Measurements from ENCODE around the gene PLD6.

The PLD6 gene

DNA sequence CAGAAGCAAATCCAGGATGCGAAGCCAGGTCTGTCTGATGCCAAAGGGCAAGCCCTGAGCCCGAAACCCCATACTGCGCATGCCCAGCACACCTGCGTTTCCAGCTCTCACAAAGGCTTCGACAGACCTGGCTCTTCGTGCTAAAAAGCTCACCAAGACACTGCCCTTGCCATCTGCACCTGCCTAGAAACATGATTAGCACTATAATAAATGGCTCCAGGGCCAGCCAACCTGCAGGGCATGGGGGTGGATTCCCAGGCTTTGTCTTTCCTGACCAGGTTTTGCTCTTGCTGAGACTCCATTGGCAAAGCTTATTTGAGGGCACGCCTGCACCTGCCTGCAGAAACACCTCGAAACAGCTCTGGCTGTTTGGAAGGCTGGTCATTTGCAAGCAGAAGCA, 14.4 kb upstream of the PLD6 start:
- peaks cover 58% of the 10 kb centered on the region for H3K36me3 ChIP-seq (ENCODE audit: low read depth)
- H3K27me3 ChIP-seq (ENCODE audit: insufficient read depth, poor library complexity, severe bottlenecking), result no peaks in the 10 kb centered on the region
- no peaks in the 10 kb centered on the region for H3K4me1 ChIP-seq (ENCODE audit: insufficient read depth, poor library complexity, severe bottlenecking)
- no peak overlapping the region for H3K27ac ChIP-seq (ENCODE audit: poor library complexity, severe bottlenecking)
- DNase-seq (ENCODE audit: low spot score), result no peak
- no peak for TF ChIP-seq CTCF (IDR thresholded peaks at IDR 0.05; ENCODE audit: poor library complexity, severe bottlenecking)
- H3K4me3 ChIP-seq (ENCODE audit: severe bottlenecking), result no peak overlapping the region
- H3K9me3 ChIP-seq (ENCODE audit: severe bottlenecking), result no peaks in the 10 kb centered on the region
- no peak for ATAC-seq (ENCODE audit: low read depth)

- Histone ChIP-seq H3K4me1 (ENCODE audit: insufficient read depth, poor library complexity, severe bottlenecking) (no peaks in the 10 kb centered on the region), H3K27ac (ENCODE audit: poor library complexity, severe bottlenecking) (no peak overlapping the region), H3K27me3 (ENCODE audit: insufficient read depth, poor library complexity, severe bottlenecking) (no peaks in the 10 kb centered on the region), H3K36me3 (ENCODE audit: low read depth) (peaks cover 56% of the 10 kb centered on the region), H3K4me3 (ENCODE audit: severe bottlenecking) (no peak overlapping the region), H3K9me3 (ENCODE audit: severe bottlenecking) (no peaks in the 10 kb centered on the region)
- no peak for TF ChIP-seq CTCF (IDR thresholded peaks at IDR 0.05; ENCODE audit: poor library complexity, severe bottlenecking)
- ATAC-seq (ENCODE audit: low read depth), result no peak
- no peak for DNase-seq (ENCODE audit: low spot score)
Observed at GRCh38 chr17:17217995-17218394, 11.9 kb upstream of the PLD6 start.

GRCh38 chr17:17216776-17217175, 10.6 kb upstream of the PLD6 start:
- DNase-seq (ENCODE audit: low spot score) (no peak), ATAC-seq (ENCODE audit: low read depth) (no peak)
- H3K36me3 ChIP-seq (ENCODE audit: low read depth), result peaks cover 55% of the 10 kb centered on the region
- H3K4me3 ChIP-seq (ENCODE audit: severe bottlenecking), result no peak overlapping the region
- no peak for TF ChIP-seq CTCF (IDR thresholded peaks at IDR 0.05; ENCODE audit: poor library complexity, severe bottlenecking)
- no peak overlapping the region for H3K27ac ChIP-seq (ENCODE audit: poor library complexity, severe bottlenecking)
- H3K27me3 ChIP-seq (ENCODE audit: insufficient read depth, poor library complexity, severe bottlenecking), result no peaks in the 10 kb centered on the region
- no peaks in the 10 kb centered on the region for H3K9me3 ChIP-seq (ENCODE audit: severe bottlenecking)
- no peaks in the 10 kb centered on the region for H3K4me1 ChIP-seq (ENCODE audit: insufficient read depth, poor library complexity, severe bottlenecking)

- Histone ChIP-seq H3K27me3 (ENCODE audit: insufficient read depth, poor library complexity, severe bottlenecking) (no peaks in the 10 kb centered on the region), H3K36me3 (ENCODE audit: low read depth) (peaks cover 50% of the 10 kb centered on the region)
- TF ChIP-seq CTCF (IDR thresholded peaks at IDR 0.05; ENCODE audit: poor library complexity, severe bottlenecking), result no peak
Observed at GRCh38 chr17:17216236-17216635, 10.1 kb upstream of the PLD6 start.

GRCh38 chr17:17215575-17215974, 9.4 kb upstream of the PLD6 start:
- no peaks in the 10 kb centered on the region for H3K9me3 ChIP-seq (ENCODE audit: severe bottlenecking)
- peaks cover 48% of the 10 kb centered on the region for H3K36me3 ChIP-seq (ENCODE audit: low read depth)
- no peak for DNase-seq (ENCODE audit: low spot score)
- H3K27me3 ChIP-seq (ENCODE audit: insufficient read depth, poor library complexity, severe bottlenecking), result no peaks in the 10 kb centered on the region
- no peak overlapping the region for H3K27ac ChIP-seq (ENCODE audit: poor library complexity, severe bottlenecking)
- no peak for TF ChIP-seq CTCF (IDR thresholded peaks at IDR 0.05; ENCODE audit: poor library complexity, severe bottlenecking)
- no peaks in the 10 kb centered on the region for H3K4me1 ChIP-seq (ENCODE audit: insufficient read depth, poor library complexity, severe bottlenecking)
- H3K4me3 ChIP-seq (ENCODE audit: severe bottlenecking), result no peak overlapping the region
- no peak for ATAC-seq (ENCODE audit: low read depth)

More at GRCh38 chr17:17216236-17216635, 10.1 kb upstream of the PLD6 start:
- ATAC-seq (ENCODE audit: low read depth) (no peak), DNase-seq (ENCODE audit: low spot score) (no peak)
- Histone ChIP-seq H3K4me3 (ENCODE audit: severe bottlenecking) (no peak overlapping the region), H3K27ac (ENCODE audit: poor library complexity, severe bottlenecking) (no peak overlapping the region), H3K9me3 (ENCODE audit: severe bottlenecking) (no peaks in the 10 kb centered on the region), H3K4me1 (ENCODE audit: insufficient read depth, poor library complexity, severe bottlenecking) (no peaks in the 10 kb centered on the region)
